ENCODE results near the gene STEAP4. TPM values are rescaled to one million over a fixed set of nuclear protein-coding genes. Genes with fewer than 3 reads are reported as not detected.
A peak's percentile ranks its signal among the peaks of the same experiment; 100 is the strongest.

Gene STEAP4
- not detected for total RNA-seq

DNA sequence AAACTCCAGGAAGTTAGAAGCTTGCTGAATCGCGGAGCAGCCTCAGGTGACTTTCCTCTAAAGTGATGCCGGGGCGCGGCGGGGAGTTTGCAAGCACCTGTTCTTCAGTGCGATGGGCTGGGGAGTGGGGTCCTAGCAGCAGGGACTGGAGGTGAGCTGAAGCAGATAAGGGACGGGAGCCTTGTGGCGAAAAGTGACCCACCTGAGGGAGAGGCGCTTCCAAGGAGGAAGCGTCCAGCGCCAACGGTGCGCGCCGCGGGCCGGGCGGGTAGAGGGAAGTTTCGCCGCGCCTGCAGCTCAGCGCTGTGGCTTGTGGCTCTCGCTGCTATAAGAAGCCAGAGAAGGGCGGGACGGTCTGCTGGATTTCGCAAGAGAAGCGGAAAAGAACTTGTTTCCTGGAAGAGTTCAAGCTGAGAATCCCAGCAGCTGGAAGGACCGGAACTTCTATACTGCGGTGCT lies at the start of gene STEAP4:
Gene STEAP4, minus strand, starts transcription at position 305 of the 459 bp plus-strand sequence. CDS start 22,625 bp downstream, outside the sequence.
- intact Hi-C loops (cut with micrococcal nuclease) = no loop called here
- Mint-ChIP-seq H3K4me1 (ENCODE audit: low read depth) (peaks cover 6% of the 10 kb centered on the region), H3K4me3 (peak within 1 kb of the TSS; percentile 10), H3K36me3 (no peaks in the 10 kb centered on the region), H3K9me3 (no peaks in the 10 kb centered on the region), H3K27me3 (peaks cover 21% of the 10 kb centered on the region), H3K27ac (no peak within 1 kb of the TSS)
- DNase-seq = no peak
- ChIA-PET CTCF (no interaction called here), POLR2A (no interaction called here)

GRCh38 chr7:88355011-88355410 lies 48.3 kb upstream of the STEAP4 start:
- H3K27ac Mint-ChIP-seq = no peak overlapping the region
- no peak overlapping the region for H3K4me3 Mint-ChIP-seq
- no peak for DNase-seq
- POLR2A ChIA-PET = no interaction called here
- intact Hi-C loops (cut with micrococcal nuclease) = no loop called here
- peaks cover 8% of the 10 kb centered on the region for H3K27me3 Mint-ChIP-seq
- no peaks in the 10 kb centered on the region for H3K36me3 Mint-ChIP-seq
- H3K4me1 Mint-ChIP-seq (ENCODE audit: low read depth) = peaks cover 2% of the 10 kb centered on the region
- CTCF ChIA-PET = no interaction called here
- H3K9me3 Mint-ChIP-seq = no peaks in the 10 kb centered on the region

GRCh38 chr7:88350118-88350517 lies 43.4 kb upstream of the STEAP4 start:
- Mint-ChIP-seq H3K27ac (no peak overlapping the region), H3K4me3 (no peak overlapping the region), H3K9me3 (no peaks in the 10 kb centered on the region), H3K4me1 (ENCODE audit: low read depth) (no peaks in the 10 kb centered on the region), H3K36me3 (no peaks in the 10 kb centered on the region), H3K27me3 (peaks cover 5% of the 10 kb centered on the region)
- ChIA-PET POLR2A (no interaction called here), CTCF (no interaction called here)
- DNase-seq = no peak
- intact Hi-C loops (cut with micrococcal nuclease) = no loop called here

- H3K4me3 Mint-ChIP-seq = no peak overlapping the region
- CTCF ChIA-PET = no interaction called here
- intact Hi-C loops (cut with micrococcal nuclease) = no loop called here
- H3K27ac Mint-ChIP-seq = no peak overlapping the region
- POLR2A ChIA-PET = no interaction called here
- no peaks in the 10 kb centered on the region for H3K4me1 Mint-ChIP-seq (ENCODE audit: low read depth)
- no peaks in the 10 kb centered on the region for H3K9me3 Mint-ChIP-seq
- no peak for DNase-seq
- peaks cover 3% of the 10 kb centered on the region for H3K27me3 Mint-ChIP-seq
- no peaks in the 10 kb centered on the region for H3K36me3 Mint-ChIP-seq
These were observed 40.8 kb upstream of the STEAP4 start for GRCh38 chr7:88347517-88347916.

DNA sequence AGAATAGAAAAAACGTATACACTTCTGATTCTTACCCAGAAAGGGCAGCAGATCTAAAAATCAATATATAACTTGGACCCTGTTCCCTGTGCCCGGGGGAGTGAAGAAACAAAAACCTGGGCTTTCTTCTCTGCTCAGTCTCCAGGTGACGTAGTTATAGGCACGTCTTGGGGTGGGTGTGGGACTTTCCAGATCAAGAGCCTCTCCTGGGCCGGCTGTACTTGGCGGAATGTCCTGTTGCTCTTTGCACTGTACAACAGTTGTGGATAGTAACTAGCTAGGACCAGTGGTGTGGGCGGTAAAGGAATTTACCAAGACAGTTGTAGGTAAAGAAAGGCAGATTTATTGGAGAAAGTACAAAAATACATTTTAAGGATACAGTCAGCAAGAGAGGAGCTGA lies 40.4 kb upstream of the STEAP4 start:
- Mint-ChIP-seq H3K4me3 (no peak overlapping the region), H3K36me3 (no peaks in the 10 kb centered on the region), H3K4me1 (ENCODE audit: low read depth) (no peaks in the 10 kb centered on the region), H3K27ac (no peak overlapping the region), H3K9me3 (no peaks in the 10 kb centered on the region), H3K27me3 (peaks cover 3% of the 10 kb centered on the region)
- CTCF ChIA-PET = no interaction called here
- no peak for DNase-seq
- intact Hi-C loops (cut with micrococcal nuclease) = no loop called here
- POLR2A ChIA-PET = no interaction called here

GRCh38 chr7:88346357-88346756 lies 39.7 kb upstream of the STEAP4 start:
- peaks cover 3% of the 10 kb centered on the region for H3K27me3 Mint-ChIP-seq
- no peaks in the 10 kb centered on the region for H3K9me3 Mint-ChIP-seq
- no peak for DNase-seq
- H3K4me3 Mint-ChIP-seq = no peak overlapping the region
- intact Hi-C loops (cut with micrococcal nuclease) = no loop called here
- H3K27ac Mint-ChIP-seq = no peak overlapping the region
- ChIA-PET POLR2A (no interaction called here), CTCF (interaction anchor here (0.7 kb wide), 1 partner anchor 53 kb away, joined by 5 read pairs; no protein-coding TSS in a partner anchor)
- no peaks in the 10 kb centered on the region for H3K4me1 Mint-ChIP-seq (ENCODE audit: low read depth)
- no peaks in the 10 kb centered on the region for H3K36me3 Mint-ChIP-seq

- ChIA-PET CTCF (interaction anchor here (0.6 kb wide), 1 partner anchor 104 kb away, joined by 4 read pairs; no protein-coding TSS in a partner anchor), POLR2A (no interaction called here)
- H3K9me3 Mint-ChIP-seq = no peaks in the 10 kb centered on the region
- H3K27me3 Mint-ChIP-seq = peaks cover 3% of the 10 kb centered on the region
- no peaks in the 10 kb centered on the region for H3K36me3 Mint-ChIP-seq
- H3K27ac Mint-ChIP-seq = no peak overlapping the region
- H3K4me1 Mint-ChIP-seq (ENCODE audit: low read depth) = no peaks in the 10 kb centered on the region
- DNase-seq = peak; percentile 27
- intact Hi-C loops (cut with micrococcal nuclease) = no loop called here
- no peak overlapping the region for H3K4me3 Mint-ChIP-seq
These were observed 38.5 kb upstream of the STEAP4 start for GRCh38 chr7:88344956-88345832.

- H3K27me3 Mint-ChIP-seq = peaks cover 3% of the 10 kb centered on the region
- H3K36me3 Mint-ChIP-seq = no peaks in the 10 kb centered on the region
- DNase-seq = no peak
- H3K27ac Mint-ChIP-seq = no peak overlapping the region
- H3K4me1 Mint-ChIP-seq (ENCODE audit: low read depth) = no peaks in the 10 kb centered on the region
- CTCF ChIA-PET = no interaction called here
- no peak overlapping the region for H3K4me3 Mint-ChIP-seq
- intact Hi-C loops (cut with micrococcal nuclease) = no loop called here
- POLR2A ChIA-PET = no interaction called here
- no peaks in the 10 kb centered on the region for H3K9me3 Mint-ChIP-seq
These were observed 37.6 kb upstream of the STEAP4 start for GRCh38 chr7:88344271-88344670.

- Mint-ChIP-seq H3K27me3 (peaks cover 3% of the 10 kb centered on the region), H3K36me3 (no peaks in the 10 kb centered on the region), H3K27ac (no peak overlapping the region), H3K4me3 (no peak overlapping the region), H3K4me1 (ENCODE audit: low read depth) (no peaks in the 10 kb centered on the region), H3K9me3 (no peaks in the 10 kb centered on the region)
- intact Hi-C loops (cut with micrococcal nuclease) = no loop called here
- ChIA-PET POLR2A (no interaction called here), CTCF (no interaction called here)
- no peak for DNase-seq
These were observed 32.7 kb upstream of the STEAP4 start for GRCh38 chr7:88339195-88339922.

- no peak overlapping the region for H3K4me3 Mint-ChIP-seq
- H3K9me3 Mint-ChIP-seq = no peaks in the 10 kb centered on the region
- CTCF ChIA-PET = no interaction called here
- POLR2A ChIA-PET = no interaction called here
- intact Hi-C loops (cut with micrococcal nuclease) = no loop called here
- H3K27me3 Mint-ChIP-seq = peaks cover 3% of the 10 kb centered on the region
- DNase-seq = no peak
- no peak overlapping the region for H3K27ac Mint-ChIP-seq
- no peaks in the 10 kb centered on the region for H3K36me3 Mint-ChIP-seq
- no peaks in the 10 kb centered on the region for H3K4me1 Mint-ChIP-seq (ENCODE audit: low read depth)
These were observed 31.8 kb upstream of the STEAP4 start for GRCh38 chr7:88338503-88338902.

DNA sequence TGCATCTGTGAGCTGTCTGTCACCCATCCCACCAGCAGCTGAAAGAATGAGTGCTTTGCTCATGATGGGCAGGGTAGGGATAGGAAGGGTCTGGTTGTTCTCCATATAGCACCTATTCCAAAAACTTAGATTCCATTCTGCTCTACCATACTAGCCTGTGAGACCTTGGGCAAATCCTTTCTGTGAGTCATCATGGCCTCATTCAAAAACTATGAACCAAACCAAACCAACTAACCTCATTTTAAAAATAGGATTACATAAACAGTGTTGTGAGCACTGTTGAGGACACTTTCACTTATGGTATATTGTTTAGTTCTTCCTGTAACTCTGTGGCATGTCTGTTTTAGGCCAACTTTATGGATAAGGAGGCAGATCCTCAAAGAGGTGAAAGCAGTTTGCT lies 30.9 kb upstream of the STEAP4 start:
- Mint-ChIP-seq H3K36me3 (no peaks in the 10 kb centered on the region), H3K9me3 (no peaks in the 10 kb centered on the region), H3K27me3 (peaks cover under 1% of the 10 kb centered on the region), H3K27ac (no peak overlapping the region), H3K4me3 (no peak overlapping the region), H3K4me1 (ENCODE audit: low read depth) (no peaks in the 10 kb centered on the region)
- intact Hi-C loops (cut with micrococcal nuclease) = no loop called here
- ChIA-PET POLR2A (no interaction called here), CTCF (no interaction called here)
- no peak for DNase-seq

DNA sequence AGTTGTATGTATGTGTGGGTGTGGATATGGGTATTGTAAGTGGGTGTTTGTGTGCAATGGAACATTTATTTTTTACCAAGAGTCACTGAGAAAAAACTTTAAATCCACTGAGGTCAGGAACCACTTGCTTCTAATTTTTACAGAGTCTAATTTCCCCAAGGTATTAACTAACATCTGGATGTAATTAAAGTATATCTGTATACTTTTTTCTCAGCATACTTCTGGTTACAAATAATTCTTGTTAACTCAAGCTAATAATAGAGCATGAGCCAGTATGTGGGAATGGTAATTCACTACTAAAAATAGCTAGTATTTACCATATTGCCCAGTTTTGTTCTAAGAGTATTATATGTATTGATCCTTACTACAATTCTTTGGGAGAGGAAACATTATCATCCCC lies 24.6 kb upstream of the STEAP4 start:
- Mint-ChIP-seq H3K36me3 (no peaks in the 10 kb centered on the region), H3K9me3 (no peaks in the 10 kb centered on the region), H3K27ac (no peak overlapping the region), H3K27me3 (no peaks in the 10 kb centered on the region), H3K4me1 (ENCODE audit: low read depth) (no peaks in the 10 kb centered on the region), H3K4me3 (no peak overlapping the region)
- DNase-seq = no peak
- ChIA-PET CTCF (no interaction called here), POLR2A (no interaction called here)
- intact Hi-C loops (cut with micrococcal nuclease) = no loop called here

All from activated CD4-positive, alpha-beta memory T cell treated with anti-CD3 and anti-CD28 coated beads for 36 hours (primary cell).